Measurements from ENCODE around the gene BRINP1. TPM values are rescaled to one million over a fixed set of nuclear protein-coding genes. Genes with fewer than 3 reads are reported as not detected.

Gene BRINP1
- total RNA-seq (2014; rRNA removed; shearing (Covaris generic)): not detected in 2 replicates
- polyA plus RNA-seq (2015; cell fraction: cytosol; rRNA removed): 0.05 TPM in 1 of 2 replicates, not detected in the other
- not detected in 2 replicates for polyA plus RNA-seq (2015; cell fraction: nucleus; rRNA removed)

GRCh38 chr9:119368681-119369581 is at the start of gene BRINP1:
TSS of gene BRINP1 (minus strand) at chr9:119369435. CDS start at chr9:119313355, 56,080 bp downstream.
- DNase-seq (ENCODE audit: low read depth): no peak

GRCh38 chr9:119418721-119419120 is 49.5 kb upstream of the BRINP1 start:
- no peak for DNase-seq (ENCODE audit: low read depth)

- no peak for DNase-seq (ENCODE audit: low read depth)
These were observed 47.6 kb upstream of the BRINP1 start for GRCh38 chr9:119416793-119417192.

- DNase-seq (ENCODE audit: low read depth): no peak
These were observed 43.2 kb upstream of the BRINP1 start for GRCh38 chr9:119412399-119412798.

GRCh38 chr9:119409552-119409951 is 40.3 kb upstream of the BRINP1 start:
- DNase-seq (ENCODE audit: low read depth): no peak

GRCh38 chr9:119400606-119401005 is 31.4 kb upstream of the BRINP1 start:
- no peak for DNase-seq (ENCODE audit: low read depth)

GRCh38 chr9:119398350-119398749 is 29.1 kb upstream of the BRINP1 start:
- DNase-seq (ENCODE audit: low read depth): no peak

GRCh38 chr9:119391878-119392277 is 22.6 kb upstream of the BRINP1 start:
- no peak for DNase-seq (ENCODE audit: low read depth)

- DNase-seq (ENCODE audit: low read depth): peak; percentile 32
These were observed 6.7 kb upstream of the BRINP1 start for GRCh38 chr9:119375892-119376291.

GRCh38 chr9:119372951-119373350 is 3.7 kb upstream of the BRINP1 start:
- no peak for DNase-seq (ENCODE audit: low read depth)

GRCh38 chr9:119370816-119371215 is 1.6 kb upstream of the BRINP1 start:
- peak; percentile 4 for DNase-seq (ENCODE audit: low read depth)

- DNase-seq (ENCODE audit: low read depth): no peak
These were observed 588 bp upstream of the BRINP1 start for GRCh38 chr9:119369680-119370366.

GRCh38 chr9:119368179-119368578 is 1.1 kb downstream of the BRINP1 start:
- no peak for DNase-seq (ENCODE audit: low read depth)

- no peak for DNase-seq (ENCODE audit: low read depth)
These were observed 1.6 kb downstream of the BRINP1 start for GRCh38 chr9:119367683-119368075.

- no peak for DNase-seq (ENCODE audit: low read depth)
These were observed 2.1 kb downstream of the BRINP1 start for GRCh38 chr9:119366909-119367682.

- DNase-seq (ENCODE audit: low read depth): no peak
These were observed 3.8 kb downstream of the BRINP1 start for GRCh38 chr9:119365291-119366027.

GRCh38 chr9:119360237-119360636 is 9.0 kb downstream of the BRINP1 start:
- no peak for DNase-seq (ENCODE audit: low read depth)

- no peak for DNase-seq (ENCODE audit: low read depth)
These were observed 11.7 kb downstream of the BRINP1 start for GRCh38 chr9:119357336-119358096.

GRCh38 chr9:119349351-119349825 is 19.8 kb downstream of the BRINP1 start:
- no peak for DNase-seq (ENCODE audit: low read depth)

All from HT1080 (cell line).